Measurements from ENCODE around the gene CRACR2A. TPM values are rescaled to one million over a fixed set of nuclear protein-coding genes. Genes with fewer than 3 reads are reported as not detected.

Gene CRACR2A
- total RNA-seq, 4 donors from 2014 or later: 34.5 to 165 (median 85.8) TPM

DNA sequence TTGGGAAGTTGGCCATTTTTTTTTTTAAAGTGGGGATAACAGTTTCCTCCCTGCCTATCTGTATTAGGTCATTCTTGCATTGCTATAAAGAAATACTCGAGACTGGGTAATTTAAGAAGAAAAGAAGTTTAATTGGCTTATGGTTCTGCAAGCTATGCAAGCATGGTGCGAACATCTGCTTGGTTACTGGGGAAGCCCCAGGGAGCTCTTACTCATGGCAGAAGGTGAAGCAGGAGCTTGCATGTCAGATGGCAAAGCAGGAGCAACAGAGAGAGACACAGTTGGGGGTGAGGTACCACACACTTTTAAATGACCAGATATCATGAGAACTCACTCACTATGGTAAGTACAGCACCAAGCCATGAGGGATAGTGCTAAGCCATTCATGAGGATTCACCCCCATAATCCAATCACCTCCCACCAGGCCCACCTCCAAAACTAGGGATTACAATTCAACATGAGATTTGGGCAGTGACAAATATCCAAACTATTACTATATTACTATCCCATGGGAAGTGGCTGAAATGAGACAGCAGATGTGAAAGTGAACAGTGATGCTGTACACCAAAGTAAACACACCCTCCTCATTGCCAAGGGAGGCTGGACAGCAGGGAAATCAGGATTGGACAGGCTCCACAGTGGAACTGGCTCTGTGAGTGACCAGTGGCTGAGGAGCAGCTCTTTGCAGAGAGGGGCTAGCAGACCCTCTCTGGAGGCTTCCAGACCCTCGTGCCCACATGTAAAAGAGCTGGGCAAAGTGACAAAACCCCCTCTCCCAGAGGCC lies 40.5 kb downstream of the CRACR2A start:
- DNase-seq: no peak
- Histone ChIP-seq H3K4me3 (no peak overlapping the region), H3K27ac (no peak overlapping the region), H3K4me1 (peaks cover 0 to 6% (median 0%) of the 10 kb centered on the region in 4 donors), H3K27me3 (no peaks in the 10 kb centered on the region), H3K36me3 (no peaks in the 10 kb centered on the region), H3K9me3 (no peaks in the 10 kb centered on the region)
- in situ Hi-C loops (cut with MboI; ENCODE audit: low pct_ligation_motif_present in 1 of 4, low pct_unique_long_range_greater_than_20kb in 1 of 4, low sequenced_read_pairs in 3 of 4) (no loop called here), intact Hi-C loops (cut with DNase I; ENCODE audit: low total_unique reads) (no loop called here)
- TF ChIP-seq POLR2AphosphoS5 (IDR thresholded peaks at IDR 0.05): no peak
- TF ChIP-seq, protein P1, sequence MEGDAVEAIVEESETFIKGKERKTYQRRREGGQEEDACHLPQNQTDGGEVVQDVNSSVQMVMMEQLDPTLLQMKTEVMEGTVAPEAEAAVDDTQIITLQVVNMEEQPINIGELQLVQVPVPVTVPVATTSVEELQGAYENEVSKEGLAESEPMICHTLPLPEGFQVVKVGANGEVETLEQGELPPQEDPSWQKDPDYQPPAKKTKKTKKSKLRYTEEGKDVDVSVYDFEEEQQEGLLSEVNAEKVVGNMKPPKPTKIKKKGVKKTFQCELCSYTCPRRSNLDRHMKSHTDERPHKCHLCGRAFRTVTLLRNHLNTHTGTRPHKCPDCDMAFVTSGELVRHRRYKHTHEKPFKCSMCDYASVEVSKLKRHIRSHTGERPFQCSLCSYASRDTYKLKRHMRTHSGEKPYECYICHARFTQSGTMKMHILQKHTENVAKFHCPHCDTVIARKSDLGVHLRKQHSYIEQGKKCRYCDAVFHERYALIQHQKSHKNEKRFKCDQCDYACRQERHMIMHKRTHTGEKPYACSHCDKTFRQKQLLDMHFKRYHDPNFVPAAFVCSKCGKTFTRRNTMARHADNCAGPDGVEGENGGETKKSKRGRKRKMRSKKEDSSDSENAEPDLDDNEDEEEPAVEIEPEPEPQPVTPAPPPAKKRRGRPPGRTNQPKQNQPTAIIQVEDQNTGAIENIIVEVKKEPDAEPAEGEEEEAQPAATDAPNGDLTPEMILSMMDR (IDR thresholded peaks at IDR 0.05): no peak
- no peak for TF ChIP-seq EP300 (IDR thresholded peaks at IDR 0.05; ENCODE audit: low read depth)
- no peak for TF ChIP-seq POLR2A (IDR thresholded peaks at IDR 0.05)
- 82 to 92% methylated on average over 2 to 3 of the region's 3 CpGs for WGBS, 2 donors (ENCODE audit: low coverage in 1 of 2)

DNA sequence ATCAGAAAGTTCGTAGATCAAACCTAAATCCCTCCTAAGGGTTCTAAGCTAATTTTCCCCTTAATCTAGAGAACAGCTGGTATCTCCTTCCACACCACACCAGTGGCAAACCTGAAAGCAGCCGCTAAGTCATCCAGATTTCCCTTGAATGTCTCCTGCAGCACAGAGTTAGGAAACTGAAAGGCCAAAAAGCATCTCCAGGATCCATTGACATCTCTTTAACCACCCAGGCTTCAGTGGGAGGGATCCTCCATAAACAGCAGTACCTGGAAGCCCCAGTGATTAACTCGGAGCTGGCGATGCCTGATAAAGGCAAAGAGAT lies 47.6 kb downstream of the CRACR2A start:
- in situ Hi-C loops (cut with MboI; ENCODE audit: low pct_ligation_motif_present in 1 of 4, low pct_unique_long_range_greater_than_20kb in 1 of 4, low sequenced_read_pairs in 3 of 4): no loop called here

DNA sequence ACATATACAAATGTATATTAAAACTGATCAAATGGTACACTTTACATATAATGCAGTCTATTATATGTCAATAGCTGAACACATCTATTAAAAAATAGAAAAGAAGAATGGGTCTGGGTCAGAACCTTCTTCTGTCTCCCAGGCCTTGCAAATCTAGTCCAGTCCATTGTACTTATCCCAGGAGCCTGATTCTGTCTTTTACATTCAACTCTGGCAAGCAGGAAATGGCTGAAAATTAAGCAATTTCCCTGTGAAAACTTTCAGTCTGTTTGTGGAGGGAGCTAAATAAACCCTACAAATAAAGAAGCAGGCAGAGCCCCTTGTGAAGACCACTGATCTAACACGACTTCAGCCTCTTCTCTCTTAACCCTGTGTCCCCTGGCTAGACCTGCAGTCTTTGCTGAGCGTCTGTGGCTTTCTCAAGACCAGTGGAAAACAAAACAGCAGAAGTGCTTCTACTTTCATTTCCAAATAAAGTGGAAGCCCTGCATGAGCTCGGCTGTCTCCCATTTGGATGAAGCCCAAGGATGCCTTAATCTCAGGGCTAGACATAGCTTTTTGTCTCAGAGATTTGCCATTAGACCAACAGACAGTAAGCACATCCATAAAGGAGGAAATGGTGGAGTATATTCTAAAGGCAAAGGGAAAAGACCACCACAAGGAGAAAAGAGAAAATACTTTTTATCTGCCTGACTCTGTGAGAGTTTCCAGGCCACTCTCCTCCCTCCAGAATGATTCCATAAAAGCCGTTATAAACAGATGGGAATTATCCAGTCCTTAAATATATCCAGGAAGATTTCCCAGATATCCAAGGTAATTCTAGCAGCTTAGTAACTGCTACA lies 48.2 kb downstream of the CRACR2A start:
- Histone ChIP-seq H3K4me1 (peaks cover 0 to 17% (median 8%) of the 10 kb centered on the region in 4 donors), H3K4me3 (peak overlapping the region in 1 of 4 donors; percentile 15), H3K36me3 (no peaks in the 10 kb centered on the region), H3K9me3 (no peaks in the 10 kb centered on the region), H3K27me3 (no peaks in the 10 kb centered on the region), H3K27ac (peak overlapping the region; percentile 59 to 75 (median 66))
- TF ChIP-seq EP300 (IDR thresholded peaks at IDR 0.05; ENCODE audit: low read depth) (no peak), POLR2AphosphoS5 (IDR thresholded peaks at IDR 0.05) (peak in 1 of 3 donors; percentile 16)
- in situ Hi-C loops (cut with MboI; ENCODE audit: low pct_ligation_motif_present in 1 of 4, low pct_unique_long_range_greater_than_20kb in 1 of 4, low sequenced_read_pairs in 3 of 4) (no loop called here), intact Hi-C loops (cut with DNase I; ENCODE audit: low total_unique reads) (no loop called here)
- DNase-seq: no peak
- WGBS, 2 donors (ENCODE audit: low coverage in 1 of 2): 30 to 37% methylated on average over 3 to 4 of the region's 4 CpGs

More for the DNA sequence above, 47.6 kb downstream of the CRACR2A start:
- peak overlapping the region; percentile 59 to 75 (median 66) for H3K27ac ChIP-seq
- peaks cover 0 to 17% (median 8%) of the 10 kb centered on the region in 4 donors for H3K4me1 ChIP-seq
- H3K27me3 ChIP-seq: no peaks in the 10 kb centered on the region
- no peaks in the 10 kb centered on the region for H3K36me3 ChIP-seq
- H3K4me3 ChIP-seq: no peak overlapping the region
- 64 to 85% methylated on average over 4 of the region's 4 CpGs for WGBS, 2 donors (ENCODE audit: low coverage in 1 of 2)
- intact Hi-C loops (cut with DNase I; ENCODE audit: low total_unique reads): no loop called here
- no peak for DNase-seq
- no peaks in the 10 kb centered on the region for H3K9me3 ChIP-seq
- TF ChIP-seq POLR2AphosphoS5 (IDR thresholded peaks at IDR 0.05) (no peak), EP300 (IDR thresholded peaks at IDR 0.05; ENCODE audit: low read depth) (no peak), POLR2A (IDR thresholded peaks at IDR 0.05) (no peak)
- TF ChIP-seq, protein P1 (IDR thresholded peaks at IDR 0.05): no peak

DNA sequence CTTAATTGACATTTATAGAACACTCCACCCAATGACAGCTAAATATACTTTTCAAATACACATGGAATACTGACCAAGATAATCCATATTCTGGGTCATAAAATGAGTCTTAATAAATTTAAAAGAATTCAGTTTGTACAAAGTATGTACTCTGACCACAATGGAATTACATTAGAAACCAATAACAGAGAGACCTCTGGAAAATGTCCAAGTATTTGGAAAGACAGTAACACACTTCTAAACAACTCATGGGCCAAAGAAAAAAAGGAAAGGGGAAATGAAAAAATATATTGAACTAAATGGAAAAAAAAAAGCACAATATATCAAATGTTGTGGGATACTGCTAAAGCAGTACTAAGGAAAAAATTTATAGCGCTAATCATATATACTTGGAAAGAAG lies 52.0 kb downstream of the CRACR2A start:
- intact Hi-C loops (cut with DNase I; ENCODE audit: low total_unique reads): no loop called here
- Histone ChIP-seq H3K27ac (no peak overlapping the region), H3K9me3 (no peaks in the 10 kb centered on the region), H3K4me3 (no peak overlapping the region), H3K4me1 (peaks cover 0 to 17% (median 10%) of the 10 kb centered on the region in 4 donors), H3K27me3 (no peaks in the 10 kb centered on the region), H3K36me3 (peaks cover 0 to 5% (median 0%) of the 10 kb centered on the region in 4 donors)
- TF ChIP-seq POLR2A (IDR thresholded peaks at IDR 0.05) (no peak), EP300 (IDR thresholded peaks at IDR 0.05; ENCODE audit: low read depth) (no peak), POLR2AphosphoS5 (IDR thresholded peaks at IDR 0.05) (no peak)
- TF ChIP-seq, protein P1 (IDR thresholded peaks at IDR 0.05): no peak
- 100% methylated on average over 1 of the region's 1 CpG for WGBS, 2 donors (ENCODE audit: low coverage in 1 of 2)
- in situ Hi-C loops (cut with MboI; ENCODE audit: low pct_ligation_motif_present in 1 of 4, low pct_unique_long_range_greater_than_20kb in 1 of 4, low sequenced_read_pairs in 3 of 4): no loop called here
- no peak for DNase-seq

All from transverse colon (tissue), 4 donors.